Endodermal cell (in vitro differentiated cells): ENCODE data around the gene ASIC5. TPM values are rescaled to one million over a fixed set of nuclear protein-coding genes. Genes with fewer than 3 reads are reported as not detected.
"Not testable (repeated sequence)": the region's sequence is repeated elsewhere in the genome, so short reads cannot be mapped to it uniquely, and the experiment has no call there.

ENCODE experiments used
- DNase-seq: peaks from one replicate; pipeline ENCODE4 v3.0.0-alpha.2; 2017
- H3K27ac ChIP-seq: 2 replicates; pipeline ENCODE4 v1.5.1; 2013; ENCODE audit warnings: mild to moderate bottlenecking, low read depth, low read length, moderate library complexity
- H3K27me3 ChIP-seq: 2 replicates; pipeline ENCODE4 v1.6.1; 2013; ENCODE audit warnings: mild to moderate bottlenecking, low read length, moderate library complexity; ENCODE audit not compliant: insufficient read depth, control insufficient read depth, poor library complexity, severe bottlenecking
- H3K36me3 ChIP-seq: 2 replicates; pipeline ENCODE4 v1.7.0; 2013; ENCODE audit warnings: mild to moderate bottlenecking, low read length, moderate library complexity; ENCODE audit not compliant: control insufficient read depth, insufficient read depth
- H3K4me1 ChIP-seq: one replicate; pipeline ENCODE4 v1.7.0; 2013; ENCODE audit warnings: low read length; ENCODE audit not compliant: control insufficient read depth, insufficient read depth
- H3K4me3 ChIP-seq: 2 replicates; pipeline ENCODE4 v1.5.1; 2013; ENCODE audit warnings: mild to moderate bottlenecking, low read length, moderate library complexity
- H3K9ac ChIP-seq: 2 replicates; pipeline ENCODE4 v1.6.1; 2013; ENCODE audit warnings: mild to moderate bottlenecking, low read length, moderate library complexity; ENCODE audit not compliant: poor library complexity, severe bottlenecking; ENCODE audit errors: extremely low read depth
- H3K9me3 ChIP-seq: 2 replicates; pipeline ENCODE4 v1.6.1; 2013; ENCODE audit warnings: mild to moderate bottlenecking, low read length, moderate library complexity; ENCODE audit not compliant: control insufficient read depth
- H3K27ac Mint-ChIP-seq: 2 replicates; pipeline ENCODE4 v1.8.0; 2020; ENCODE audit warnings: mixed read lengths
- H3K27me3 Mint-ChIP-seq: 2 replicates; pipeline ENCODE4 v1.8.0; 2021; ENCODE audit warnings: mild to moderate bottlenecking, mixed read lengths; ENCODE audit not compliant: insufficient read depth
- H3K36me3 Mint-ChIP-seq: 2 replicates; pipeline ENCODE4 v1.8.0; 2020; ENCODE audit warnings: low read depth, mixed read lengths
- H3K4me1 Mint-ChIP-seq: 2 replicates; pipeline ENCODE4 v1.8.0; 2020; ENCODE audit warnings: mixed read lengths
- H3K4me3 Mint-ChIP-seq: 2 replicates; pipeline ENCODE4 v1.8.0; 2020; ENCODE audit warnings: mild to moderate bottlenecking, moderate library complexity, mixed read lengths
- H3K9me3 Mint-ChIP-seq: 2 replicates; pipeline ENCODE4 v1.8.0; 2020; ENCODE audit warnings: mild to moderate bottlenecking, mixed read lengths
- WGBS, 2 experiments: methylation state at CpG; one replicate each; pipeline versions ENCODE4 v1.1.5 to v1.1.7; 2013; ENCODE audit warnings: missing lambda C conversion rate in 2 of 2, mixed read lengths in 1 of 2; ENCODE audit not compliant: insufficient coverage in 1 of 2, insufficient read length in 1 of 2; 5-methylcytosine and 5-hydroxymethylcytosine counted together
- total RNA-seq, 2 donors: library from RNA; stranded (reverse); fragmentation: NEBNext Ultra II Directional in 1 of 2; extraction: Animal tissue kit (Norgen Biotek cat#: 25700) in 1 of 2; gene quantifications; 2 replicates in 1 of 2; 3 replicates in 1 of 2; pipeline ENCODE4 v1.2.1, GENCODE V29; 2021
- TF ChIP-seq, protein P1 (sequence below): fragments of 200-600 bp; sonication (generic); conservative IDR thresholded peaks from 2 replicates; pipeline ENCODE4 v1.5.0; 2021; ENCODE audit warnings: antibody characterized with exemption, mild to moderate bottlenecking

The ASIC5 gene
- total RNA-seq, 2 donors from 2014 or later: not detected

DNA sequence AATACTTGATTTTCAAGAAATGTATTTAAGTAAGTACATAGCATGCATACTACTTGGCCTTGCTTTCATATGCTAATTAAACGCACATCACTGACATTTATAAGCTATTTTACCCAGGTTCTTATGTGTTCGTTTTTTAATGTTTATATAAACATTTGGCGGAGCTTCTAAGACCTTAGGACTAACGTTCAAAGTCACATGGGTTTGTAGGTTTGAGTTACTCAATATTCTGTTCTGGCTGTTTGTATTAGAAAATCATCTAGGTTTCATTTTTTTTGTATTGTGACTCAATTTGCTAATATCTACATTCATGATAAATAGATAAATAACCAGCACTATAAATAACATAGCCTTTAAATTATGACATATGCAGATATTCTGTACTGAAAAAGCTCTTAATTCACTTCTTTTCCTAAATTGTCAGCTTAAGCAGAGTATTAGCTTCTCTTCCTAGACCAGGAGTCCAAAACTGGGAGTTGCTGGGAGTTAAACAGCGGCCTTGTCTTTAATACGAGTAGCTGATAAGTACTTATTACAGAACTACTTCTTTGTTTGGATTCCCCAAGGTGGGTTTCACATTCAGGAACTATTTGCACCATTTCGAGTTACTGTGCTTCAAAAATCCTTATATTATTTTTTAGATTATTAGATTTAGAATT is 65.3 kb downstream of the ASIC5 start:
- Mint-ChIP-seq H3K27ac (no peak overlapping the region), H3K27me3 (no peaks in the 10 kb centered on the region), H3K36me3 (no peaks in the 10 kb centered on the region), H3K4me3 (no peak overlapping the region), H3K9me3 (no peaks in the 10 kb centered on the region), H3K4me1 (no peaks in the 10 kb centered on the region)
- Histone ChIP-seq H3K9me3 (no peaks in the 10 kb centered on the region), H3K36me3 (no peaks in the 10 kb centered on the region), H3K9ac (no peak overlapping the region), H3K27ac (no peak overlapping the region), H3K4me1 (no peaks in the 10 kb centered on the region), H3K27me3 (no peaks in the 10 kb centered on the region), H3K4me3 (no peak overlapping the region)
- 93 to 100% methylated on average over 1 to 6 of the region's 7 CpGs for WGBS, 2 experiments
- no peak for DNase-seq
- TF ChIP-seq, protein P1, sequence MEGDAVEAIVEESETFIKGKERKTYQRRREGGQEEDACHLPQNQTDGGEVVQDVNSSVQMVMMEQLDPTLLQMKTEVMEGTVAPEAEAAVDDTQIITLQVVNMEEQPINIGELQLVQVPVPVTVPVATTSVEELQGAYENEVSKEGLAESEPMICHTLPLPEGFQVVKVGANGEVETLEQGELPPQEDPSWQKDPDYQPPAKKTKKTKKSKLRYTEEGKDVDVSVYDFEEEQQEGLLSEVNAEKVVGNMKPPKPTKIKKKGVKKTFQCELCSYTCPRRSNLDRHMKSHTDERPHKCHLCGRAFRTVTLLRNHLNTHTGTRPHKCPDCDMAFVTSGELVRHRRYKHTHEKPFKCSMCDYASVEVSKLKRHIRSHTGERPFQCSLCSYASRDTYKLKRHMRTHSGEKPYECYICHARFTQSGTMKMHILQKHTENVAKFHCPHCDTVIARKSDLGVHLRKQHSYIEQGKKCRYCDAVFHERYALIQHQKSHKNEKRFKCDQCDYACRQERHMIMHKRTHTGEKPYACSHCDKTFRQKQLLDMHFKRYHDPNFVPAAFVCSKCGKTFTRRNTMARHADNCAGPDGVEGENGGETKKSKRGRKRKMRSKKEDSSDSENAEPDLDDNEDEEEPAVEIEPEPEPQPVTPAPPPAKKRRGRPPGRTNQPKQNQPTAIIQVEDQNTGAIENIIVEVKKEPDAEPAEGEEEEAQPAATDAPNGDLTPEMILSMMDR: no peak

GRCh38 chr4:155799794-155800123 is 66.3 kb downstream of the ASIC5 start:
- no peak overlapping the region for H3K27ac Mint-ChIP-seq
- no peaks in the 10 kb centered on the region for H3K4me1 ChIP-seq
- no peaks in the 10 kb centered on the region for H3K36me3 Mint-ChIP-seq
- no peak overlapping the region for H3K9ac ChIP-seq
- no peak overlapping the region for H3K4me3 ChIP-seq
- H3K4me1 Mint-ChIP-seq: no peaks in the 10 kb centered on the region
- no peaks in the 10 kb centered on the region for H3K36me3 ChIP-seq
- no peak overlapping the region for H3K4me3 Mint-ChIP-seq
- H3K9me3 ChIP-seq: no peaks in the 10 kb centered on the region
- H3K27me3 Mint-ChIP-seq: no peaks in the 10 kb centered on the region
- 74 to 87% methylated on average over 5 to 8 of the region's 8 CpGs for WGBS, 2 experiments
- H3K27me3 ChIP-seq: no peaks in the 10 kb centered on the region
- no peak for DNase-seq
- TF ChIP-seq, protein P1: no peak
- no peak overlapping the region for H3K27ac ChIP-seq
- no peaks in the 10 kb centered on the region for H3K9me3 Mint-ChIP-seq

GRCh38 chr4:155799116-155799793 is 66.8 kb downstream of the ASIC5 start:
- no peak overlapping the region for H3K27ac ChIP-seq
- H3K27me3 ChIP-seq: no peaks in the 10 kb centered on the region
- 88 to 90% methylated on average over 3 to 4 of the region's 5 CpGs for whole genome bisulfite sequencing, 2 experiments
- no peaks in the 10 kb centered on the region for H3K9me3 Mint-ChIP-seq
- no peaks in the 10 kb centered on the region for H3K4me1 ChIP-seq
- no peaks in the 10 kb centered on the region for H3K9me3 ChIP-seq
- H3K36me3 Mint-ChIP-seq: no peaks in the 10 kb centered on the region
- no peaks in the 10 kb centered on the region for H3K36me3 ChIP-seq
- no peaks in the 10 kb centered on the region for H3K4me1 Mint-ChIP-seq
- TF ChIP-seq, protein P1: no peak
- no peak overlapping the region for H3K9ac ChIP-seq
- H3K4me3 Mint-ChIP-seq: no peak overlapping the region
- H3K27me3 Mint-ChIP-seq: no peaks in the 10 kb centered on the region
- no peak overlapping the region for H3K4me3 ChIP-seq
- DNase-seq: no peak
- no peak overlapping the region for H3K27ac Mint-ChIP-seq

DNA sequence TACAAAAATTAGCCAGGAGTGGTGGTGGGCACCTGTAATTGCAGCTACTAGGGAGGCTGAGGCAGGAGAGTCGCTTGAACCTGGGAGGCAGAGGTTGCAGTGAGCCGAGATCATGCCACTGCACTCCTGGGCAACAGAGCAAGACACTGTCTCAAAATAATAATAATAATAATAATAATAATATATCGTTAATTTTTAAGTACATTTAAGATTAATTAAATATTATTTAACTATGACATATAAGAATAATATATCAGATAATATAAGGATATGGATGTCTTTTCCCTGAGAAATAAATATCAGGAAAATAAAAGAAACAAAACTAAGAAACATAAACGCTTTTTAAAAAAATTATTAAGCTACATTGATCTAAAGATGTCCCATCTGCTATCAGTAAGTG is 68.5 kb downstream of the ASIC5 start:
- WGBS, 2 experiments: 97% methylated on average over 2 of the region's 4 CpGs; no CpG with 5 or more reads in 1 of the 2 experiments
- H3K4me1 ChIP-seq, H3K27me3 ChIP-seq, H3K9me3 Mint-ChIP-seq, H3K36me3 ChIP-seq, H3K9me3 ChIP-seq, H3K27me3 Mint-ChIP-seq, H3K4me3 ChIP-seq, DNase-seq, H3K4me3 Mint-ChIP-seq, H3K9ac ChIP-seq, H3K4me1 Mint-ChIP-seq, H3K27ac Mint-ChIP-seq, H3K36me3 Mint-ChIP-seq, H3K27ac ChIP-seq: not testable (repeated sequence)
